Measurements from ENCODE around the gene RAPGEFL1. TPM values are rescaled to one million over a fixed set of nuclear protein-coding genes. Genes with fewer than 3 reads are reported as not detected.

RAPGEFL1 gene
- total RNA-seq, 1 experiment from 2014 or later: 23.6 TPM

DNA sequence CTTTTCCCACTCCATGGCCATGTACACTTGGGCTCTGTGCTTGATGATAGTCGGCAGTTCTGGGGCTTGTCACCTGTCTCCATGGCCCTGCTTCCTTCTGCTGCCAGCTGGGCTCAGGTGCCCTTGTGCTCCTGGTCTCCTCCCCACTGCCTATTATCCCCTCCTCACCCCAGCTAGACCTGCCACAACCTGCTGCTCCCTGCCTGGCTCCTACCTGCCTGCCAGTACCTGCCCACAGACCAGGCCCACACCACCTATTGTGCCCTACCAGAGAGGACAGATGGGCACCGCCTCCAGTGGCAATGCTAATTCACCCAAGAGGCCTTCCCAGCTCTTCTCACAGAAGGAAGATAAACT lies 538 bp upstream of the RAPGEFL1 start:
- Histone ChIP-seq H2BK12ac (ENCODE audit: insufficient read length, low read depth, low read length) (no peak overlapping the region), H3K9ac (ENCODE audit: extremely low read depth, insufficient read length, low read length) (no peak overlapping the region), H4K8ac (replicated peaks; ENCODE audit: insufficient read length, low read depth, low read length) (no peak overlapping the region), H4K5ac (ENCODE audit: insufficient read length, low read depth, low read length) (no peak overlapping the region), H2AFZ (ENCODE audit: low read length) (no peak overlapping the region), H3K23ac (ENCODE audit: insufficient read length, low read depth, low read length) (no peak overlapping the region), H4K91ac (ENCODE audit: insufficient read length, low read depth, low read length) (no peak overlapping the region), H3K27me3 (ENCODE audit: insufficient read depth, low read length) (no peaks in the 10 kb centered on the region; the same call in 1 of the 2 replicates), H3K4me1 (ENCODE audit: insufficient read depth, low read length) (peaks cover 5% of the 10 kb centered on the region; the same call in 1 of the 2 replicates), H2BK5ac (ENCODE audit: insufficient read length, low read length) (no peak overlapping the region), H3K23me2 (ENCODE audit: insufficient read length, low read depth, low read length, poor library complexity, severe bottlenecking) (no peaks in the 10 kb centered on the region), H3K56ac (ENCODE audit: insufficient read length, low read depth, low read length) (no peak overlapping the region), H3K14ac (ENCODE audit: insufficient read depth, low read length) (no peak overlapping the region), H3K79me2 (ENCODE audit: insufficient read depth, low read length) (no peaks in the 10 kb centered on the region), H3K79me1 (ENCODE audit: insufficient read depth, low read depth, low read length, poor library complexity, severe bottlenecking) (no peaks in the 10 kb centered on the region), H3K9me3 (ENCODE audit: control insufficient read depth, low read depth, low read length) (no peaks in the 10 kb centered on the region), H2BK15ac (ENCODE audit: low read depth, low read length) (no peak overlapping the region), H3K4ac (ENCODE audit: low read depth, low read length) (no peak overlapping the region), H3K4me2 (ENCODE audit: insufficient read depth, insufficient read length, low read length) (peak overlapping the region; percentile 47), H2BK20ac (ENCODE audit: low read depth, low read length, poor library complexity, severe bottlenecking) (no peak overlapping the region), H3T11ph (ENCODE audit: low read length) (no peak overlapping the region), H3K27ac (ENCODE audit: insufficient read length, low read depth, low read length) (no peak overlapping the region), H2AK5ac (ENCODE audit: insufficient read length, low read length) (no peak overlapping the region), H4K20me1 (ENCODE audit: control insufficient read depth, insufficient read depth, insufficient read length) (peaks cover 2% of the 10 kb centered on the region), H2BK120ac (ENCODE audit: low read depth, low read length, poor library complexity, severe bottlenecking) (no peak overlapping the region), H3K18ac (ENCODE audit: insufficient read length, low read depth, low read length) (no peak overlapping the region)
- no CpG with 5 or more reads among the region's 2 CpGs for WGBS (ENCODE audit: extremely low coverage, insufficient read length, low lambda C conversion rate)
- Mint-ChIP-seq H3K9me3 (no peaks in the 10 kb centered on the region), H3K4me1 (peaks cover 25 to 33% of the 10 kb centered on the region in 2 experiments), H3K4me3 (peak overlapping the region; percentile 33 to 75), H3K36me3 (ENCODE audit: insufficient read depth in 1 of 3, low read depth in 3 of 3) (peaks cover 21 to 48% (median 37%) of the 10 kb centered on the region in 3 experiments), H3K27me3 (ENCODE audit: low read depth) (no peaks in the 10 kb centered on the region; the same call in 1 of the 2 replicates), H3K27ac (peak overlapping the region in 1 of 3 experiments; percentile 40; a peak in 1 of 7 replicates)
- no peak for DNase-seq
- TF ChIP-seq, protein P1, sequence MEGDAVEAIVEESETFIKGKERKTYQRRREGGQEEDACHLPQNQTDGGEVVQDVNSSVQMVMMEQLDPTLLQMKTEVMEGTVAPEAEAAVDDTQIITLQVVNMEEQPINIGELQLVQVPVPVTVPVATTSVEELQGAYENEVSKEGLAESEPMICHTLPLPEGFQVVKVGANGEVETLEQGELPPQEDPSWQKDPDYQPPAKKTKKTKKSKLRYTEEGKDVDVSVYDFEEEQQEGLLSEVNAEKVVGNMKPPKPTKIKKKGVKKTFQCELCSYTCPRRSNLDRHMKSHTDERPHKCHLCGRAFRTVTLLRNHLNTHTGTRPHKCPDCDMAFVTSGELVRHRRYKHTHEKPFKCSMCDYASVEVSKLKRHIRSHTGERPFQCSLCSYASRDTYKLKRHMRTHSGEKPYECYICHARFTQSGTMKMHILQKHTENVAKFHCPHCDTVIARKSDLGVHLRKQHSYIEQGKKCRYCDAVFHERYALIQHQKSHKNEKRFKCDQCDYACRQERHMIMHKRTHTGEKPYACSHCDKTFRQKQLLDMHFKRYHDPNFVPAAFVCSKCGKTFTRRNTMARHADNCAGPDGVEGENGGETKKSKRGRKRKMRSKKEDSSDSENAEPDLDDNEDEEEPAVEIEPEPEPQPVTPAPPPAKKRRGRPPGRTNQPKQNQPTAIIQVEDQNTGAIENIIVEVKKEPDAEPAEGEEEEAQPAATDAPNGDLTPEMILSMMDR (conservative IDR thresholded peaks at IDR 0.05): no peak

Data from H9 (cell line).